Activated T-helper 17 cell treated with anti-CD3 and anti-CD28 coated beads, Interleukin-2, amount 50 U/mL, for 72 hours (primary cell): ENCODE results near the gene RRP7A. TPM values are rescaled to one million over a fixed set of nuclear protein-coding genes. Genes with fewer than 3 reads are reported as not detected.
"Not testable (repeated sequence)": the region's sequence is repeated elsewhere in the genome, so short reads cannot be mapped to it uniquely, and the experiment has no call there.

Experiments
- ATAC-seq: fragments of 150-1000 bp; cut with Tn5 transposase; replicated peaks from 2 replicates; pipeline ENCODE4 v1.10.0; 2021; ENCODE audit warnings: mild to moderate bottlenecking, moderate library complexity
- H3K27ac Mint-ChIP-seq: one replicate; pipeline ENCODE4 v1.8.0; 2022; ENCODE audit warnings: mixed read lengths
- H3K27me3 Mint-ChIP-seq: one replicate; pipeline ENCODE4 v1.8.0; 2022; ENCODE audit warnings: mixed read lengths
- H3K36me3 Mint-ChIP-seq: one replicate; pipeline ENCODE4 v1.8.0; 2022; ENCODE audit warnings: low read depth, mild to moderate bottlenecking, mixed read lengths
- H3K4me1 Mint-ChIP-seq: one replicate; pipeline ENCODE4 v1.8.0; 2022; ENCODE audit warnings: mixed read lengths
- H3K4me3 Mint-ChIP-seq: one replicate; pipeline ENCODE4 v1.8.0; 2022; ENCODE audit warnings: mild to moderate bottlenecking, mixed read lengths
- H3K9me3 Mint-ChIP-seq: one replicate; pipeline ENCODE4 v1.8.0; 2022; ENCODE audit warnings: mixed read lengths
- total RNA-seq, 2 donors: library from RNA; stranded (reverse); gene quantifications; one replicate each; pipeline ENCODE4 v1.2.3, GENCODE V29; 2022

RRP7A gene
- 10 to 100 TPM; 37.6 to 83.4 TPM for total RNA-seq

GRCh38 chr22:42519525-42520401 is at the start of gene RRP7A:
Gene RRP7A (minus strand): TSS chr22:42519796. CDS start chr22:42519786, 10 bp downstream.
- peak within 1 kb of the TSS; percentile 87 for H3K27ac Mint-ChIP-seq
- H3K9me3 Mint-ChIP-seq: no peaks in the 10 kb centered on the region
- H3K27me3 Mint-ChIP-seq: no peaks in the 10 kb centered on the region
- peak; percentile 98 for ATAC-seq
- peaks cover 33% of the 10 kb centered on the region for H3K36me3 Mint-ChIP-seq
- H3K4me1 Mint-ChIP-seq: peaks cover 9% of the 10 kb centered on the region
- peak within 1 kb of the TSS; percentile 83 for H3K4me3 Mint-ChIP-seq

DNA sequence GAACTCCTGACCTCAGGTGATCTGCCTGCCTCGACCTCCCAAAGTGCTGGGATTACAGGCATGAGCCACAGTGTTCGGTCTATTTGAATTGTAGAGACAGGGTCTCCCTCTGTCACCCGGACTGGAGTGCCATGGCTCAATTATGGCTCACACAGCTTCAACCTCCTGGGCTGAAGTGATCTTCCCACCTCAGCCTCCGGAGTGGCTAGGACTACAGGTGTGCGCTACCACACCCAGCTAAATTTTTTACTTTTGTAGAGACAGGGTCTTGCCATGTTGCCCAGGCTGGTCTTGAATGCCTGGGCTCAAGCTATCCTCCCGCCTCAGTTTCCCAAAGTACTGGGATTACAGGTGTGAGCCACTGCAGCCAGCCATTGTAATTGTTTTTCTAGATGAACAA is 48.4 kb upstream of the RRP7A start:
- H3K9me3 Mint-ChIP-seq, H3K27ac Mint-ChIP-seq, ATAC-seq, H3K4me3 Mint-ChIP-seq, H3K4me1 Mint-ChIP-seq, H3K27me3 Mint-ChIP-seq: not testable (repeated sequence)
- peaks cover 21% of the 10 kb centered on the region for H3K36me3 Mint-ChIP-seq

GRCh38 chr22:42565956-42566355 is 46.4 kb upstream of the RRP7A start:
- Mint-ChIP-seq H3K4me1 (no peaks in the 10 kb centered on the region), H3K4me3 (no peak overlapping the region), H3K27ac (no peak overlapping the region), H3K27me3 (no peaks in the 10 kb centered on the region), H3K9me3 (no peaks in the 10 kb centered on the region), H3K36me3 (peaks cover 1% of the 10 kb centered on the region)
- no peak for ATAC-seq

DNA sequence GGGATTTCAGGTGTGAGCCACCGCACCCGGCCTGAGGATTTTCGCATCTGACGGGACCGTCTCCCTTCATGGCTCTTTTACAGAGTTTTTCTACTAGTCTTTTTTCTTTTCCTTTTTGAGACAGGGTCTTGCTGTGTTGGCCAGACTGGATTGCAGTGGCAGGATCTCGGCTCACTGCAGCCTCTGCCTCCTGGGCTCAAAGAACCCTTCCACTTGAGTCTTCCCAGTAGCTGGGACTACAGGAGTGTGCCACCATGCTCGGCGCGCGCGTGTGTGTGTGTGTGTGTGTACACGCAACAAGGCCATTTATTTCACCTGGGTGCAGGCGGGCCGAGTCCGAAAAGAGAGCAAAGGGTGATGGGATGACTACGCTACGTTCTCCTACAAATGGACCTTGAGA is 45.1 kb upstream of the RRP7A start:
- Mint-ChIP-seq H3K27me3 (no peaks in the 10 kb centered on the region), H3K4me3 (no peak overlapping the region), H3K9me3 (no peaks in the 10 kb centered on the region), H3K27ac (no peak overlapping the region), H3K4me1 (no peaks in the 10 kb centered on the region), H3K36me3 (no peaks in the 10 kb centered on the region)
- no peak for ATAC-seq

GRCh38 chr22:42563943-42564342 is 44.3 kb upstream of the RRP7A start:
- H3K27ac Mint-ChIP-seq, H3K4me1 Mint-ChIP-seq, ATAC-seq, H3K4me3 Mint-ChIP-seq, H3K36me3 Mint-ChIP-seq, H3K9me3 Mint-ChIP-seq, H3K27me3 Mint-ChIP-seq: not testable (repeated sequence)

- H3K27ac Mint-ChIP-seq: no peak overlapping the region
- H3K9me3 Mint-ChIP-seq: no peaks in the 10 kb centered on the region
- no peaks in the 10 kb centered on the region for H3K36me3 Mint-ChIP-seq
- H3K4me1 Mint-ChIP-seq: no peaks in the 10 kb centered on the region
- ATAC-seq: no peak
- H3K27me3 Mint-ChIP-seq: no peaks in the 10 kb centered on the region
- H3K4me3 Mint-ChIP-seq: no peak overlapping the region
These were observed 43.1 kb upstream of the RRP7A start for GRCh38 chr22:42562684-42563083.

GRCh38 chr22:42562279-42562678 is 42.7 kb upstream of the RRP7A start:
- Mint-ChIP-seq H3K4me1 (no peaks in the 10 kb centered on the region), H3K9me3 (no peaks in the 10 kb centered on the region), H3K4me3 (no peak overlapping the region), H3K27me3 (no peaks in the 10 kb centered on the region), H3K36me3 (no peaks in the 10 kb centered on the region), H3K27ac (peak overlapping the region; percentile 48)
- ATAC-seq: no peak

GRCh38 chr22:42561856-42562255 is 42.3 kb upstream of the RRP7A start:
- no peaks in the 10 kb centered on the region for H3K27me3 Mint-ChIP-seq
- no peak overlapping the region for H3K4me3 Mint-ChIP-seq
- no peak overlapping the region for H3K27ac Mint-ChIP-seq
- H3K9me3 Mint-ChIP-seq: no peaks in the 10 kb centered on the region
- no peaks in the 10 kb centered on the region for H3K36me3 Mint-ChIP-seq
- no peaks in the 10 kb centered on the region for H3K4me1 Mint-ChIP-seq
- no peak for ATAC-seq

DNA sequence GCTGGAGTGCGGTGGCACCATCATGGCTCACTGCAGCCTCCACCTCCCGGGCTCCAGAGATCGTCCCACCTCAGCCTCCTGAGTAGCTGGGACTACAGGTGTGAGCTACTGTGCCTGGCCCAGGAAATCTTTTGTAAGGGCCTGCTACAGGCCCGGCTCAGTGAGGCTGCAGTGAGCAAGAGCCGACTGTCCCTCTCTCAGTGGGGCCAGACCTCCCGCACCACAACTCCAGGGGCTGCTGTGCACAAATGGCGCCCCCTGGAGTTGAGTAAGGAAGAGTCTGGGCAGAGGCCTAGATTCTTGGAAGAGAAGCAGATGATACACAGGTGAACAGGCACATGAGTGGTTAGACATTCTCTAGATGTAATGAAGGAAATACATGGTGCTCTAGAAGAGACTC is 41.2 kb upstream of the RRP7A start:
- H3K36me3 Mint-ChIP-seq: no peaks in the 10 kb centered on the region
- peak overlapping the region; percentile 7 for H3K27ac Mint-ChIP-seq
- H3K9me3 Mint-ChIP-seq: no peaks in the 10 kb centered on the region
- ATAC-seq: no peak
- H3K4me1 Mint-ChIP-seq: no peaks in the 10 kb centered on the region
- H3K4me3 Mint-ChIP-seq: no peak overlapping the region
- no peaks in the 10 kb centered on the region for H3K27me3 Mint-ChIP-seq

- Mint-ChIP-seq H3K27me3 (no peaks in the 10 kb centered on the region), H3K4me1 (no peaks in the 10 kb centered on the region), H3K9me3 (no peaks in the 10 kb centered on the region), H3K27ac (no peak overlapping the region), H3K36me3 (no peaks in the 10 kb centered on the region), H3K4me3 (no peak overlapping the region)
- ATAC-seq: no peak
These were observed 40.8 kb upstream of the RRP7A start for GRCh38 chr22:42560381-42560780.

- Mint-ChIP-seq H3K27ac (peak within 1 kb of the TSS; percentile 52), H3K9me3 (no peaks in the 10 kb centered on the region), H3K4me1 (no peaks in the 10 kb centered on the region), H3K4me3 (peak within 1 kb of the TSS; percentile 65), H3K36me3 (no peaks in the 10 kb centered on the region), H3K27me3 (no peaks in the 10 kb centered on the region)
- ATAC-seq: peak; percentile 96
These were observed 34.1 kb upstream of the RRP7A start, which contains the start of gene SERHL2 for GRCh38 chr22:42553475-42554361. Gene SERHL2 (plus strand): TSS chr22:42553956. CDS start chr22:42554021, 65 bp downstream.

DNA sequence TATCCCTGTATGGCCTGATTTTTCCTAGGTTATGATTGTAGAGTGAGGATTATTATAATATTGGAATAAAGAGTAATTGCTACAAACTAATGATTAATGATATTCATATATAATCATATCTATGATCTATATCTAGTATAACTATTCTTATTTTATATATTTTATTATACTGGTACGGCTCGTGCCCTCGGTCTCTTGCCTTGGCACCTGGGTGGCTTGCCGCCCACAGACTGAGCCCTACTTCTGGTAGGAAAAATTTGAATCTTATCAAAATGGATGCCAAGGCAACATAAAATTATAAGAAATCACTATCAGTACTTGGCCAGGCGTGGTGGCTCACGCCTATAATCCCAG is 32.7 kb upstream of the RRP7A start:
- not testable (repeated sequence) for H3K4me1 Mint-ChIP-seq, H3K36me3 Mint-ChIP-seq, ATAC-seq, H3K9me3 Mint-ChIP-seq, H3K27me3 Mint-ChIP-seq
- Mint-ChIP-seq H3K27ac (peak overlapping the region; percentile 55), H3K4me3 (peak overlapping the region; percentile 62)

GRCh38 chr22:42549331-42550060 is 29.9 kb upstream of the RRP7A start:
- H3K4me3 Mint-ChIP-seq: no peak overlapping the region
- no peaks in the 10 kb centered on the region for H3K9me3 Mint-ChIP-seq
- H3K36me3 Mint-ChIP-seq: no peaks in the 10 kb centered on the region
- no peaks in the 10 kb centered on the region for H3K4me1 Mint-ChIP-seq
- no peak for ATAC-seq
- H3K27me3 Mint-ChIP-seq: no peaks in the 10 kb centered on the region
- H3K27ac Mint-ChIP-seq: peak overlapping the region; percentile 2

DNA sequence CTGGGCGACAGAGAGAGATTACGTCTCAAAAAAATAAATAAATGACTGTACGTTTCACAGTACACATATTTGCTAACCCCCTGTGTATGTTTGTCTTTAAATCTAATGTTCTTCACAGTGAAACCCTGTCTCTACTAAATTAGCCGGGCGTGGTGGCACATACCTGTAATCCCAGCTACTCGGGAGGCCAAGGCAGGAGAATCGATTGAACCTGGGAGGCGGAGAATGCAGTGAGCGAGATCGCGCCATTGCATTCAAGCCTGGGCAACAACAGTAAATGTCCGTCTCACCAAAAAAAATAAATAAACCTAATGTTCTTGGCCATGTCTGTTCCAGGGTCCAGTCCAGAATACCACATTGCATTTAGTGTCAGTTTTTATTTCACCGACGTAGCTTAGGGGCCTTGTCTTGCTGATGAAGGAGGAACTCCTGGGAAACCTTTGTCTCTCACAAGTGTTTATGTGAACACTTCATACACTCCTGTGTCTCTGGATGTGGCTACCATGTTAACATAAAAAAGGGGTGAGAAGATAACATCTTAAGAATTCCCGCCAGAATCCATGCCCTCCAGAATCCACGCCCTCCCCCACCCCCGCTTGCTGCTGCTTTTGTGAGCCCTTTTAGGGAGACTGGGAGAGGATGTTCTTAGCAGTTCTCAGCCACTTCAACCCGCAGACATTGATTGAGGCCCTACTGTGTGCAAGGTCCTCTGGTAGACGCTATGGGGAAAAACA is 29.2 kb upstream of the RRP7A start:
- no peaks in the 10 kb centered on the region for H3K9me3 Mint-ChIP-seq
- no peaks in the 10 kb centered on the region for H3K36me3 Mint-ChIP-seq
- H3K4me1 Mint-ChIP-seq: no peaks in the 10 kb centered on the region
- no peaks in the 10 kb centered on the region for H3K27me3 Mint-ChIP-seq
- H3K4me3 Mint-ChIP-seq: no peak overlapping the region
- H3K27ac Mint-ChIP-seq: peak overlapping the region; percentile 2
- no peak for ATAC-seq
